Measurements from ENCODE around the gene GNAO1. TPM values are rescaled to one million over a fixed set of nuclear protein-coding genes. Genes with fewer than 3 reads are reported as not detected.
A peak's percentile ranks its signal among the peaks of the same experiment; 100 is the strongest.

Gene GNAO1
- total RNA-seq, 1 experiment from 2014 or later: under 0.01 TPM

GRCh38 chr16:56347670-56348069 is 156.4 kb downstream of the GNAO1 start:
- DNase-seq (ENCODE audit: low read depth): no peak

DNA sequence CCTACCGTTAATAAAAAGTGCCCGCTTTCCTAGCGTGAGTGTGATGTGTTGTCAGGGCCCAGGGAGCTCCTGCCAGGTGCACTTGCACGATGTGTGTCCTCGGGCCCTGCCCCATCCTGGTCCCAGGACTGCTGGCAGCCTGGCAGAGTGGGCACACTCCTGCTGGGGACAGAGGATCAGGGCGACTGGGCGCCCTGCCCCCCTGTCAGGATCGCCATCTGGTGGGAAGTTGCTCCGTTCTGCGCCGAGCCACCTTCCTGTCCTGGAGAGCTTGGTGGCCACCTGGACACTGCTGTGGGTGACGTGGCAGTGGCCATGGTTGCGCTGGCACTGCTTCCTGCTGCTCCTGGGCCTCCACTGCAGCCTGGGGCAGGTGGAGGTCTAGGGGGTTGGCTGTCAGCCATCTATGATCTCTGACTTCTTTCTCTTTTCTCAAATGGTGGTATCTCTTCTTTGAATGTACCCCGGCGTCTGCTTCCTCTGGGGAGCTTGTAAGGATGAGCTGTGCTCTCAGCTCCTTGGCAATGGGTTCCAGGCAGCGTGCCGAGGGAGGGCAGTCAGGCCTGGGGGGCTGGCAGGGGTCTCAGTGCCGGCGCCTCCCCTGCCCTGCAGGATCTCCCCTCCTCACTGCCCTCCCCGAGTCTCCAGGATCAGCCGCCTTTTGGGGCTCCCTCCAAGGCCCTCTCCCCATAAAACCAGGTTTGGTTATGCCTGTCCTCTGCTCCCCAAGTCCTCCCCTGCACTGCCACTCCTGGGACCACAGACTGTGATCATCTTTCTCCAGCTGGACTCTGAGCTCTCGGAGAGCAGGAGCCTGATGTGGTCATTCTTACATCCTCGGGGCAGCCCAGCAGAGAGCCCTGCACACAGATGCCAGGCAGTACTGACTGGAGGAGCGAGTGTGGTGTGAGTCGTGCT is 157.1 kb downstream of the GNAO1 start:
- no peak for DNase-seq (ENCODE audit: low read depth)

DNA sequence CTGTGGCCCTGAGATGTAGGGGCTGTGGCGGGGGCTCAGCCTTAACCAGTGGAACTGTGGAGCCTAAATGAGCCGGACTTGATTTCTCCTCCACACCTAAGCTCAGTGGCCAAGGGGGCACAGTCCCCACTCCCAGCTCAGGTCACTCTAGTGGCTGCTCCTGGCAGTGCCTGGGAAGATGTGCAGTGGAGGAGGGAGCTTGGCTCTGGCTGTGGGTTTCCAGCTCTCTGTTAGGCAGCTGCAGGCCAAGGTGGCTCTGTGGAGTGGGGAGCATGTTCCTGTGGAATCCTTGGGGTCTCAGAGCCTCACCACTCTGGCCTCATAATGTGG is 157.8 kb downstream of the GNAO1 start:
- no peak for DNase-seq (ENCODE audit: low read depth)

DNA sequence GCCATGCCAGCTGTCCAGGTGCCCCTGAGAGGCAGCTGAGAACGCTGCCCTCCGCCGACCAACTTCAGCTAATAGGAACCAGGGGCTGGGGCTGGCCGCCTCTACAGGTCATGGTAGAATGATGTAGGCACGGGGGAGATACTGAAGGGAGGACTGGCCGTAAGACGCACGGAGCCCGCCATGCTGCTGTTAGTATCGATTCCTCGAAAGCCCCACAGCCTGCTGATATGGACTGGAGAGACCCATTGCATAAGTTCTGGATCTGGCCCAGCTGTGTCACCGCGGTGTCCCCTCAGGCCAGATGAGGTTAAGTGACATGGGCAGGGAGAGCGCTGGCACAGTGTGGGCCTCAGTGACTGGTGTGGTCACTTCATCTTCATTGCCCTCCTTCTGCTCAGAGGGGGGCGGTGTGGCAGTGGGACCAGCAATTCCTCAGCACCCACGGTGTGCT is 158.4 kb downstream of the GNAO1 start:
- no peak for DNase-seq (ENCODE audit: low read depth)

GRCh38 chr16:56350491-56351405 is 159.5 kb downstream of the GNAO1 start:
- DNase-seq (ENCODE audit: low read depth): no peak

GRCh38 chr16:56351481-56351880 is 160.2 kb downstream of the GNAO1 start:
- no peak for DNase-seq (ENCODE audit: low read depth)

DNA sequence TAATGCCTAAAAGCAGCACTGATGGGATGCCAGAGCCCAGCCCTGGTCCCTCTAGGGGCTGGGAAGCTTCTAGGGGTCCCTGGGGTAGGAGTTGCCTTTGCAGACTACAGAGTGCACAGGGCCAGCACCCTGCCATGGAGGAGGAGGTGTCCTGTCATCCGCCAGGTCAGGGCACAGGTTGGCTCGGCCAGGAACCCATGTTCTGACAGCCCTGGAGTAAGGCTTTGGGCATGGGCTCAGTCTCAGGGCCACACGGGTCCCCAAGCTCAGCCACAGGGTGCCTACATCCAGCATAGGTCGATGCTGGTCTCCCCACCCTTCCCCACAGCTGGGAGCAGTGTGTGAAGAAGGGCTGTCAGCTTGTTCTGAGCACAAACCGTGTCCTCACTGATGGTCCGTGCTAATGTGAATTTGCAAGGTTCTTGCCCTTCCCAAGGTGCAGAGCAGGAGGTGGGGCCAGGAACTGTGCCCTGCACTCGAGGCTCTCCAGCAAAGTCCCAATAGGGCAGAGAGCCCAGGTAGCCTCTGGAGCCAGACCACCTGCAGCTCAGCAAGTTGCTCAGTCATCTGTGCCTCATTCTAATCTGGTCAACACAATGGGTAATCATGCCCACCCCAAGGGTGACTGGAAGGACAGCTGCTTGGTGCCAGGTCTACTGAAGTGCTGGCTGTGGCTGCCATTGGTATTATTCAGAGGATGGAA is 161.2 kb downstream of the GNAO1 start:
- no peak for DNase-seq (ENCODE audit: low read depth)

DNA sequence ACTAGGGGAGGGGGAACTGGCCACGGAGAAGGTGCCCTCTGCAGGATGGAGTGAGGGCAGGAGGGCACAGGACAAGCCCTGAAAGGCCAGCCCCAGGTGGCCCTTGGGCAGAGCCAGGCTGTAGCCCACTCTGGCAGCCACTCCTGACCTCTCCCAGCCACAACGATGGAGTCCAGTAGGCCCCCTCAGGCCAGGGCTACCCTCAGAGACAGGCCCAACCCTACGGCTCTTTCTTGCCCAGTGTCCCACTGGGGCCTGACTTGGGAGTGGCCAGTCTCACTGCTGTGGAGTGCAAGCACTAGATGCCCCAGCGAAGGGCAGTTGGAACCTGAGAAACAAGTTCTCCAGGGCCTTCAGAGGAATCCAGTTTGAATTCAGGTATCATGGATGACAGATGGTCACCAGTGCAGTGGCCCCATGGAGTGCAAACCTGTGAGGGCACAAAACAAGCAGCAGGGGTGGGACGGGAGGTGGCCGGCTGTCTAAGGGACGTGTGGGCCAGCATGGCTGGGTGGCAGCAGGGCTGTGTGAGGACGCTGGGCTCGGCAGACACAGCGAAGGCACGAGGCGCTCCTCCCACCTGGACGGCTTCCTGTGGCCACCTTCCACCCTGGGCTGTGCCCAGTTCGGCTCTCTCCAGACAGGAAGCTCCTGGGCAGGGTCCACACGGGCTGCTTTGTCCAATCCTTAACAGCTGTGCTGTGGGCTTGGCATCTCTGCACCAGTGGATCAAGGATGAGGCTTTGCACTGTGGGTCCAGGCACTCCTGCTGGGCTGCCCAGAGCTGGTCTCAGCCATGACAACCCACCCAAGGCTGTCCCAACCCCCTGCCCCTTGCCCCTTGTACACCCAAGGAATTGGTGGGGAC is 162.0 kb downstream of the GNAO1 start:
- no peak for DNase-seq (ENCODE audit: low read depth)

- no peak for DNase-seq (ENCODE audit: low read depth)
Observed at GRCh38 chr16:56354016-56354415, 162.7 kb downstream of the GNAO1 start.

GRCh38 chr16:56354746-56355145 is 163.5 kb downstream of the GNAO1 start:
- DNase-seq (ENCODE audit: low read depth): no peak

GRCh38 chr16:56355221-56355620 is 163.9 kb downstream of the GNAO1 start:
- no peak for DNase-seq (ENCODE audit: low read depth)

DNA sequence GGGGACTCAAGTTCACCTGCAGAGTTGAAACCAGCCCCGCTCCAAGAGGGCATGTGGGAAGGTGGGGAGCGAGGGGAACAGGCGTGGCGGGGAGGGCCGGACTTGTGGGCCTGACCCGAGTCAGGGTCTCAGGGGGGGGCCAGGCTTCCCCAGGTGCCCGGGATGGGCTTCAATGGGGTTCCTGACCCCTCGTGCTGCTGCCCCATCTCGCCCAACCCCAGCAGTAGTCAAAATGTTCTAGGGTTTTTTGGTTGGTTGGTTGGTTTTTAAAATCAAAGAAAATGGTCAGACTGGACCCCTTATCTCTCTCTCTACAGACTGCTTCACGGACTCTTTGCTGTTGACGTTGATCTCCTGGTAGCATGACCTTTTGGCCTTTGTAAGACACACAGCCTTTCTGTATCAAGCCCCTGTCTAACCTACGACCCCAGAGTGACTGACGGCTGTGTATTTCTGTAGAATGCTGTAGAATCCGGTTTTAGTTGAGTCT is 164.5 kb downstream of the GNAO1 start:
- DNase-seq (ENCODE audit: low read depth): no peak

- peak; percentile 82 for DNase-seq (ENCODE audit: low read depth)
Observed at GRCh38 chr16:56356276-56357240, 165.3 kb downstream of the GNAO1 start.

DNA sequence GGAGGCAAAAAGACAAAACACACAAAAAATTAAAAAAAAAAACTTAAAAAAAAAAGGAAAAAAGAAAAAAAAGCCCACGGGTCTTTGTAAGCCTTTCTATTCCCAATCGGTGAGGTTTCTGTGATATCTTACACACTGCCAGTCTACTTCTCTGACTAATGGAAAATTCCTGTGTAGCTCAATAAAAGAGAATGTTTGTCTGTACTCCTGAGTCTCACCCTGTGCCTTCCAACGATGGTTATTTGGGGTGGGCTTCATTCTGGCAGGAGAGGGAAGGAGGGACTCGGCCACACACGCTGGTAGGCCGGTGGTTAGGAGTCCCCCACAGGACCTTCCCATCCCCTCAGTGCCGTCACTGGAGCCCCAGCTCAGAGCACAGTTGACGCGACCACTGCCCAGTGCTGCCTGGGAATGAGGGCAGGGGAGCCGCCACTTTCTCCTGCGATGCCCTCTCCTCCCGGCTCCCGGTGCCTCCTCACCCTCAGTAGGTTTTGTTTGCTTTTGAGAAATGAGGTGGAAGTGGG is 166.0 kb downstream of the GNAO1 start:
- DNase-seq (ENCODE audit: low read depth): peak; percentile 37

GRCh38 chr16:56357765-56358322 is 166.6 kb downstream of the GNAO1 start:
- DNase-seq (ENCODE audit: low read depth): no peak

DNA sequence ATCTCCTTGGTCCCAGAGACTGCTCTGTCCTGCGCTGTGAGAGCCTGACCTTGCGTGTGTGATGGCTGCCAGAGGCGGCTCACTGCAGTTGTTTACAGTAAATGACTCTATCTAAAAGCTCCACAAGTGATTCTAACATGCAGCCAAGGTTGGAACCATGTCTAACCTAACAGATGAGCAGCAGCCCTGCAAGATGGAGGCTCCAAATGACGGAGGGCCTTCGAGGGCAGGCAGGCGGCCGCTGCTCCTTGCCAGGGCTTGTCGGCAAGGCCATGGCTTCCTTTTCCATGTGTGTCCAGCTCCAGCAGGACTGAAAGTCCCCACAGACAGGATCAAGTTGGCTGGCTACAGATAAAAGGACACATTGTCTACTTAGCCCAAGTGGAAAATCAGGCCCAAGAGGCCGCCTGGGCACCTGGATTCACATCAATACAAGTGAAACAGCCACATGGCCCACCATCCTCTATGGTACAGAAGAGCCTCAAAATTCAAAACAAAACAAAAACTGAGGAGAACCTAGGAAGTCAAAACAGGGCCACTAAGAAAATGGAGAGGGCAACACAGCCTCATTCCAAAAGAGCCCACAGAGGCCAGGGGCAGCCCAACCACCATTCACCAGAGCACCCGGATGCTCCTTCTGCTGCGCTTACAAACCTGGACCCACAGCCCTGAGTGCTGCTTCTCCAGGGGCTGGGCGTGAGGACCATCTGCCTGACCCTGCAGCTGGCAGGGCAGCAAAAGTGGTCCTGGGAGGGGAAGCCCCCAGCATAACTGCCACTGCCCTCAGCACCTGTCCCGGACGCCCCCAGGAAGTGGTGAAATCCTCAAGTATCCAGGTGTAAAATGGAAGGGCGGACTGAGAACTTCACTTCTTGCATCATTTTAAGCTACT is 169.1 kb downstream of the GNAO1 start:
- DNase-seq (ENCODE audit: low read depth): no peak

- DNase-seq (ENCODE audit: low read depth): no peak
Observed at GRCh38 chr16:56362057-56362655, 170.9 kb downstream of the GNAO1 start.
